ENCODE results near the gene POLE3. TPM values are rescaled to one million over a fixed set of nuclear protein-coding genes. Genes with fewer than 3 reads are reported as not detected.

The POLE3 gene
- total and polyA plus RNA-seq, 2 donors (not counting 3 experiments of a cell fraction or from before 2014, with no cell fraction given): 53.8 to 68.6 TPM

- Histone ChIP-seq H3K9me3 (replicated peaks; ENCODE audit: control insufficient read depth, insufficient read depth, low read length) (no peaks in the 10 kb centered on the region), H3K4me1 (ENCODE audit: control insufficient read depth, extremely low read depth, insufficient read depth, low read length) (peaks cover 20% of the 10 kb centered on the region), H3K79me2 (ENCODE audit: control insufficient read depth, insufficient read depth, low read length) (no peaks in the 10 kb centered on the region), H4K20me1 (replicated peaks; ENCODE audit: control insufficient read depth, extremely low read depth, insufficient read depth, low read length) (no peaks in the 10 kb centered on the region), H2AFZ (ENCODE audit: low read depth, low read length) (no peak overlapping the region), H3K4me3 (replicated peaks in 1 of 3; ENCODE audit: insufficient read depth in 1 of 3, low read depth in 1 of 3, low read length in 3 of 3) (no peak overlapping the region), H3K4me2 (ENCODE audit: insufficient read depth, low read length) (no peak overlapping the region), H3K9me1 (replicated peaks; ENCODE audit: control insufficient read depth, extremely low read depth, insufficient read depth, low read length) (no peaks in the 10 kb centered on the region), H3K36me3 (ENCODE audit: control insufficient read depth in 2 of 2, extremely low read depth in 1 of 2, insufficient read depth in 2 of 2, low read length in 2 of 2) (peaks cover 0 to 2% of the 10 kb centered on the region in 2 experiments), H3K27me3 (ENCODE audit: control insufficient read depth in 2 of 2, insufficient read depth in 2 of 2, low read length in 2 of 2) (no peaks in the 10 kb centered on the region), H3K9ac (replicated peaks; ENCODE audit: extremely low read depth, insufficient read depth, low read length) (no peak overlapping the region), H3K27ac (ENCODE audit: insufficient read depth, low read depth, low read length) (no peak overlapping the region)
- DNase-seq (ENCODE audit: low read depth, low spot score): no peak
- dilution Hi-C loops (cut with MboI; ENCODE audit: extremely low pct_ligation_motif_present, low sequenced_read_pairs): no loop called here
- no peak for TF ChIP-seq JUN (IDR thresholded peaks at IDR 0.05; ENCODE audit: borderline replicate concordance, insufficient read depth, insufficient read length, low read depth)
- TF ChIP-seq MAX (IDR thresholded peaks at IDR 0.05; ENCODE audit: insufficient read depth, insufficient read length): no peak
- TF ChIP-seq POLR2A (IDR thresholded peaks at IDR 0.05; ENCODE audit: low read depth, low read length): no peak
- TF ChIP-seq POLR2AphosphoS5 (IDR thresholded peaks at IDR 0.05; ENCODE audit: insufficient read depth, low read depth, low read length): no peak
- TF ChIP-seq GATA2 (IDR thresholded peaks at IDR 0.05; ENCODE audit: insufficient read depth, insufficient read length, low read depth, low read length): no peak
- TF ChIP-seq EZH2 (IDR thresholded peaks at IDR 0.05; ENCODE audit: borderline replicate concordance, low read depth, low read length, severe bottlenecking): no peak
- TF ChIP-seq CTCF (IDR thresholded peaks at IDR 0.05; ENCODE audit: extremely low read depth in 1 of 2, insufficient read depth in 1 of 2, low read depth in 1 of 2, low read length in 2 of 2): no peak
- no peak for TF ChIP-seq MYC (IDR thresholded peaks at IDR 0.05; ENCODE audit: low read depth, low read length)
- no peak for TF ChIP-seq FOS (IDR thresholded peaks at IDR 0.05; ENCODE audit: borderline replicate concordance, insufficient read depth, low read length)
- ChIA-PET CTCF (no interaction called here), POLR2A (no interaction called here)
- no peak for FAIRE-seq
- BruUV-seq (replicated peaks): no TSS peak
- intact Hi-C loops (cut with micrococcal nuclease): no loop called here
Measured at GRCh38 chr9:113395000-113395861, 15.2 kb downstream of the POLE3 start.
